ENCODE results near the gene PHF21A. TPM values are rescaled to one million over a fixed set of nuclear protein-coding genes. Genes with fewer than 3 reads are reported as not detected.

Gene PHF21A
- total and polyA plus RNA-seq, 2 of the 8 experiments (the other 6 are each of a cell fraction or from before 2014, with no cell fraction given), result 17.6 to 40.3 TPM

GRCh38 chr11:45935349-45936064 lies 185.7 kb downstream of the PHF21A start:
- Histone ChIP-seq H3K36me3 (ENCODE audit: control insufficient read depth in 2 of 4, insufficient read depth in 4 of 4, low read length in 3 of 4) (peaks cover 9 to 26% (median 14%) of the 10 kb centered on the region in 4 experiments; a peak in 7 of 8 replicates), H2BK5ac (ENCODE audit: low read depth, low read length) (peak overlapping the region; percentile 17; the same call in 1 of the 2 replicates), H3K79me2 (ENCODE audit: control insufficient read depth in 1 of 2, insufficient read depth in 2 of 2, low read length in 2 of 2) (no peaks in the 10 kb centered on the region), H3K79me1 (ENCODE audit: low read depth, low read length) (no peaks in the 10 kb centered on the region; the same call in 1 of the 2 replicates), H3K23me2 (ENCODE audit: low read depth, low read length) (no peaks in the 10 kb centered on the region), H2BK20ac (ENCODE audit: low read length) (no peak overlapping the region), H4K8ac (ENCODE audit: extremely low read depth, insufficient read depth, low read length) (no peak overlapping the region; the same call in 1 of the 2 replicates), H4K20me1 (replicated peaks in 1 of 2; ENCODE audit: control insufficient read depth in 1 of 2, insufficient read depth in 2 of 2, low read length in 2 of 2) (no peaks in the 10 kb centered on the region), H3K4me1 (replicated peaks in 1 of 4; ENCODE audit: control insufficient read depth in 3 of 4, insufficient read depth in 4 of 4, low read length in 3 of 4) (peaks cover 0 to 5% (median 0%) of the 10 kb centered on the region in 4 experiments; a peak in 1 of 7 replicates), H2AFZ (ENCODE audit: low read length) (no peak overlapping the region), H2AK5ac (ENCODE audit: low read depth, low read length) (no peak overlapping the region), H3K56ac (replicated peaks; ENCODE audit: insufficient read length, low read depth, low read length) (no peak overlapping the region), H4K91ac (replicated peaks; ENCODE audit: insufficient read length, low read length) (no peak overlapping the region), H3K4me3 (ENCODE audit: extremely low read depth in 1 of 4, insufficient read depth in 2 of 4, low read depth in 3 of 4, low read length in 4 of 4) (no peak overlapping the region), H3K27me3 (replicated peaks in 1 of 4; ENCODE audit: control insufficient read depth in 3 of 4, extremely low read depth in 1 of 4, insufficient read depth in 3 of 4, low read length in 3 of 4) (no peaks in the 10 kb centered on the region), H3K18ac (ENCODE audit: extremely low read depth, low read length) (no peak overlapping the region), H3K4ac (replicated peaks; ENCODE audit: insufficient read length, low read depth, low read length) (no peak overlapping the region), H2BK12ac (ENCODE audit: low read depth, low read length) (no peak overlapping the region), H4K5ac (ENCODE audit: insufficient read length, low read depth, low read length) (no peak overlapping the region), H2BK120ac (replicated peaks; ENCODE audit: low read depth, low read length) (no peak overlapping the region), H3K23ac (ENCODE audit: insufficient read length) (no peak overlapping the region), H2BK15ac (ENCODE audit: low read length) (no peak overlapping the region), H3K27ac (ENCODE audit: low read depth, low read length) (no peak overlapping the region), H3K4me2 (ENCODE audit: insufficient read depth in 1 of 2, low read depth in 2 of 2, low read length in 2 of 2) (no peak overlapping the region), H3K14ac (ENCODE audit: insufficient read length) (no peak overlapping the region), H3K9me3 (ENCODE audit: insufficient read depth in 2 of 2, low read depth in 1 of 2, low read length in 1 of 2) (no peaks in the 10 kb centered on the region), H3K9ac (replicated peaks in 1 of 4; ENCODE audit: extremely low read depth in 1 of 4, low read depth in 3 of 4, low read length in 3 of 4) (no peak overlapping the region)
- TF ChIP-seq TEAD4 (IDR thresholded peaks at IDR 0.05; ENCODE audit: low read depth, low read length), result no peak
- no peak for TF ChIP-seq KDM5A (IDR thresholded peaks at IDR 0.05; ENCODE audit: low read length)
- TF ChIP-seq MAX (IDR thresholded peaks at IDR 0.05), result no peak
- TF ChIP-seq YY1 (IDR thresholded peaks at IDR 0.05; ENCODE audit: low read depth, low read length), result no peak
- TF ChIP-seq CEBPB (IDR thresholded peaks at IDR 0.05; ENCODE audit: low read depth, low read length), result no peak
- no peak for TF ChIP-seq TCF12 (IDR thresholded peaks at IDR 0.05; ENCODE audit: low read depth, low read length)
- FAIRE-seq (no peak), DNase-seq (ENCODE audit: low read depth in 1 of 2, low spot score in 2 of 2) (no peak)
- POLR2A ChIA-PET (ENCODE audit: partially characterized antibody), result interaction anchor here (1.2 to 13.6 kb wide), 2 partner anchors 12 to 393 kb away, joined by 3 to 115 read pairs; partner anchors contain the start of gene LARGE2
- WGBS, 2 experiments (ENCODE audit: extremely low coverage in 1 of 2, insufficient coverage in 1 of 2, insufficient read length in 1 of 2, insufficient replicate concordance in 2 of 2, low coverage in 1 of 2, low lambda C conversion rate in 2 of 2, missing lambda C conversion rate in 1 of 2), result 94% methylated on average over 8 of the region's 8 CpGs; no CpG with 5 or more reads in 1 of the 2 experiments
- CTCF ChIA-PET (ENCODE audit: partially characterized antibody), result interaction anchor here (0.6 to 1.9 kb wide), 5 partner anchors 11 to 91 kb away, joined by 3 to 7 read pairs (median 5); no protein-coding TSS in a partner anchor
